ENCODE measurements around the gene CYRIA. TPM values are rescaled to one million over a fixed set of nuclear protein-coding genes. Genes with fewer than 3 reads are reported as not detected.

Gene CYRIA
- total RNA-seq, 1 donor from 2014 or later, result 22.4 TPM

DNA sequence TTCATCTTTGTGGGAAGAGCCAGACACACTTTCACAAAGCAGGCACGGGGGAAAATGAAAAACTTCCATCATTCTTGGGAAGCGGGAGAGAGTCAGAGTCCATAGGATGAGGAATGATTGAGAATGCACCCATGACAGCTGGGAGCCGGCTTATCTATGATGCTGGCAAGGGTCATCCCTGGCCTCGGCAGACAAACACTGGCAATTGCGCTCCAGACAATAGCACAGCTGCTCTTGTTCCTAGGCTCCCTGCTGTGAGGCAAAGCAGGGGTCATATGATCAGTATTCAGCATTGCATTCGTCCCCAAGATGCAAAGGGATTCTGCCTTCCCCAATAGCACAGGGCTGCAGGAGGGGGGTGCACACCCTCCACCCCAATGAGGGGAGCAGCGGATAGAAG is 33.0 kb downstream of the CYRIA start:
- no peak for DNase-seq (ENCODE audit: low spot score)

DNA sequence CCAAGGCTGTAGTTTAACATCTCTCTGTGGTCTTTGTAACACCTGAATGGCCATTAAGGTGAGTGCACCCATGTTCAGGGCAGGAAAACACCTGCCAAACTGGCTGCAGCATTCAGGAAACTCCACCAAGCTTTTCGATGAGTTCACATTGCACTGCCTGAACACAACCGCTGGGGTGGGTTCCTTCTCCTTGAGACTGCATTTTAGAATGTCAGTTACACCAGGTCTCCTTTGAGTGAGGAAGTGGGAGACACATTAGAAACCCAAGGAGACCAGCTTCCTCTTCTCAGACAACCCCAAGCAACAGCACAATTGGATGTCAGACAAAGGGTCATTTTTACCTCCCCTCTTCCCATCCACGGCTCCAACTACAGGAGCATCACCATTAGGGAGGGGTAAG is 35.2 kb downstream of the CYRIA start:
- DNase-seq (ENCODE audit: low spot score), result no peak

DNA sequence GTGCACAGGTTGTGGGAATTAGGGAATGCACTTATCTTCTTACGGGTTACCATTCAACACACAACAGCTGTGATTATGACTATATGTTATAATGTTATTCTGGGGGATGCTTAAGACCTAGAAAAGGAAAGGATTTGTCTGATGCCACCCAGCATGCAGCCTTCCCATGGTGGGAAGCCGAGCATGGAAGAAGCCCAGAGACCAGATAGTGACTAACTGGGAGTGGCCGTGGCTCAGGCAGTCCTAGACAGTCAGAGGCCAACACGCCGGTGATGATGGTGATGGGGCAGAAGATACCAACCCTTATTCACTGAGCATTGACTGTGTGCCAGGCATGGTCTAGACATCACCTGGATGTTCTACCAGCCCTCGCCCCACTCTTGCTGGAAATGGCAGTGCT is 35.9 kb downstream of the CYRIA start:
- no peak for DNase-seq (ENCODE audit: low spot score)

DNA sequence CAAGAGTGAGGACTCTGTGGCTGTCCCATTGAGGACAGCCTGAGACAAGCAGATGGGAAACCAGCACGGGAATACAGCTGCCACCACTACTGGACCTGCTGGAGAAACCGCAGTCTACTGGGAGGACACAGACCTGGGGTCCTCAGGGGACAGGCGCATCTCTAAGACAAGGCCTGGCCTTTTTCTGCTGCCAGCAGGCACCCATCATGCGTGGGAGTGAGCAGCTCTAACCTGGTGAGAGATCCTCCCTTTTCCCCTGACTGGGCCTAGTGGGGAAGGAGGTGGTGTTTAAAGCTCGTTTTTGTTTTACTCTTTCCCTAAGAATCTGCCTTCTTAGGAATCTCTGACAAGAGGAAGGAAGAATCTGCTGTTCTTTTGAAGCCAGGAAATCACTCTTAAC is 36.6 kb downstream of the CYRIA start:
- no peak for DNase-seq (ENCODE audit: low spot score)

DNA sequence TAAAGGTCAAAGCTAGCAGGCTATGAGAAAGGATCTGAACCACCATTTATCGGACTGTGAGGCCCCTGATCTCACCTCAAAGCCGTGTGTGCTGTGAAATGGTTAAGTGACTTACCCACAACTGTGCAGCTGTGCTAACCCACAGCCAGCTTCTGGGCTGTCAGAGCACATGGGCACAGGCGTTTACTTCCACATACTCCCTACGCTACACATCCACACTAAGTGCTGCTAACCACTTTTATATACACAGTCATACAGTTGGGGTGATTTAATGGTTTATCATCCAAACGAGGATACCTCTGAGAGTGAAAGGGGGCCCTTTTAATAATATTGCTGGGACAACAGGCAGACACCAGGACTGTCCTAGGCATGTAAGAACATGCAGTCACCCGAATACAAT is 37.3 kb downstream of the CYRIA start:
- no peak for DNase-seq (ENCODE audit: low spot score)

DNA sequence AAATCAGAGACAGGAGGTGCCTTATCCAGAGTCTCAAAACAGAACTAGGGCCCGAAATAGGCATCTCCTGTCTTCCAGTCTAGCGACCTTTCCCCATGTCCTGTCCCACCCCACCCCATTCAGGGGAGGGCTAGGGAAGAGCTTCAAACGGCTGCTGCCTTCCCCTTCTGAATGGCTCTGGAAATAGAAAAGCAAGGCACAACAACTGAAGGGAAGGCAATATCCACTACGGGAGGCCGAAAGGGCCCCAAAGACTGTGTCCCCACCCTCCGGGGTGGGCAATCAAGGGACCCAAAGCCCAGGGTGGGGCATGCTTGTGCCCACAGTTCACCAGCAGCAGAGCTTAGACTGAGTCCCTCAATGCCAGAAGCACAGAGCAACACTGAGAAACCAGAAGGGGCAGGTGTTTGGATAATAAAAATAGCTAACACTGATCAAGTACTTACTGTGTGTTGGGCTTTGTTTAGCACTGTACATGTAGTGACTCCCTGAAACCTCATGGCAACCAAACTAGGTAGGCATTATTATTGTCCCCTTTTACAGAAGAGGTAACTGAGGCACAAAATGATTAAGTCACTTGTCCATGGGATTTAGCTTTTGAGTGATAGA is 38.5 kb downstream of the CYRIA start:
- DNase-seq (ENCODE audit: low spot score), result no peak

DNA sequence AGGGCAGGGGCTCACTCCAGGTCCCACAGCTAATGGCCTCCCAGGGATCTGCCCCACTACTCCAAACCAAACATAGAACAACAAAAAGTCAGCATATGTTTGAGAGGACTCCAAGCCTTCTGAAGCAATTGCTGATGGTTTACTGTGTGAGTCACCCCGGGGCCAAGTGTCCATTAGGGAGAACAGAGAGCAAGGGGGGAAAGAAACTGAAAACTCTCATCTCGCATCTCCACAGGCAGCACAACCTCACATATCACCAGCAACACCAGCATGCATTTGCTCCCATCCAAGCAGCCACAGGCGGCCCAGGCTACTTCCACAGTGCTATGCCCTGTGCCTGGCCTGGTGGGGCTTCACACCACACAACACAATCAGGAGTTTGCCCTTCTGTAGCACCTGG is 39.1 kb downstream of the CYRIA start:
- no peak for DNase-seq (ENCODE audit: low spot score)

DNA sequence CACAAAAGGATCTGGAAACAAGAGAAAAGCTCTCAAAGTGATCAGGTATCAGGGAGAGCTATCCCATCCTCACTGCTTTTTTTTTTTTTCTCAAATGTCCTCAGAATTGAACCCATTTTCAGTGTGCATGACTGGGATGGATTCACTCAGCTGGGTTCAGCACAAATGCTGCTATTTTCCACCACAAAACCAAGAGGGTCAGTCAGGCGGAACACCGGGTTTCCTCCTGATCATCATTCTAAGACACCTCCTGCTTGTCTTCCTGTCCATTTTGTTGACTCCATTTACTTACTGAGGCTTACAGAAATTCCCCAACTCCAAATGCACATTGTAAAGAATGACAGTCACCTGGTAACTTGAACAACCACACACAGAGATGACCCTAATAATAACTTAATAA is 39.9 kb downstream of the CYRIA start:
- no peak for DNase-seq (ENCODE audit: low spot score)

DNA sequence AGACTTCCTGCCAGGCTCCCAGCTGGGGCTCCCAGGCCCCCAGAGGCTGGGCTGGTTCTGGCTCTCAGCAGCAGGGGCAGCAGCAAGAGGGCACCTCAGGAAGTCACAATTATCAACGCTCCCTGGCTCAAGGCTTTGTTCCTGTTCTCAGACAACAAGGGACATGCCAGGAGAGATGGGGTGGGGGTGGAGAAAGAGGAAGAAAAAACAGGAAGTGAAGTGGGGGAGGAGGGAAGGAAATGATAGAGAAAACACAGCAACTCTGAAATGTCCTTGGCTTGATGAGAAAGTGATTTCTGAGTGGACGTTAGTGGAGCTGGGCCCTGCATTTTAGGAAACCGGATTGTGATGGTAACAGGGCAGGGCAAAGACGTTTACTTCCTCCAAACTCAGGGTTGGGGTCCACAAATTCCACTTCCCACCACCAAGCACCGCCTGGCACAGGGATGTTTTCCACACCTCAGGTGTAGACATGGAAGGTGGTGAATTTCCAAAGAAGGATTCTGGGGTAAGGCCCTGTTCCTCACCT is 40.4 kb downstream of the CYRIA start:
- DNase-seq (ENCODE audit: low spot score), result no peak

DNA sequence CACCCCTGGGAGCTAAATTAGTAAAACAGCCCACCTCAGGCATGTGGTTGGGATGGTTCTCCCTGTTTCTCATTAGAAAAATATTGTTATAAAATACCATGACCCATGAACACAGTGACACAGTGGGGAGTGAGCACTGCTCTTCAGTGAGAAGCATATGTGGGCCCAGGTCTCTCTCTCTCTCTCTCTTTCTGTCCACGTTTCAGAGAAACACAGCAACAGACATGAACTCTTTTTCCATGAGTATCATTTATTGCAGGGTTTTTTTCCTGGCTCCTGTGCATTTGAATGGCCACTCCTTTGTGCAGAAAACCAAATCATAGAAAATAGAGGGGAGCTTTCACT is 41.2 kb downstream of the CYRIA start:
- DNase-seq (ENCODE audit: low spot score), result no peak

DNA sequence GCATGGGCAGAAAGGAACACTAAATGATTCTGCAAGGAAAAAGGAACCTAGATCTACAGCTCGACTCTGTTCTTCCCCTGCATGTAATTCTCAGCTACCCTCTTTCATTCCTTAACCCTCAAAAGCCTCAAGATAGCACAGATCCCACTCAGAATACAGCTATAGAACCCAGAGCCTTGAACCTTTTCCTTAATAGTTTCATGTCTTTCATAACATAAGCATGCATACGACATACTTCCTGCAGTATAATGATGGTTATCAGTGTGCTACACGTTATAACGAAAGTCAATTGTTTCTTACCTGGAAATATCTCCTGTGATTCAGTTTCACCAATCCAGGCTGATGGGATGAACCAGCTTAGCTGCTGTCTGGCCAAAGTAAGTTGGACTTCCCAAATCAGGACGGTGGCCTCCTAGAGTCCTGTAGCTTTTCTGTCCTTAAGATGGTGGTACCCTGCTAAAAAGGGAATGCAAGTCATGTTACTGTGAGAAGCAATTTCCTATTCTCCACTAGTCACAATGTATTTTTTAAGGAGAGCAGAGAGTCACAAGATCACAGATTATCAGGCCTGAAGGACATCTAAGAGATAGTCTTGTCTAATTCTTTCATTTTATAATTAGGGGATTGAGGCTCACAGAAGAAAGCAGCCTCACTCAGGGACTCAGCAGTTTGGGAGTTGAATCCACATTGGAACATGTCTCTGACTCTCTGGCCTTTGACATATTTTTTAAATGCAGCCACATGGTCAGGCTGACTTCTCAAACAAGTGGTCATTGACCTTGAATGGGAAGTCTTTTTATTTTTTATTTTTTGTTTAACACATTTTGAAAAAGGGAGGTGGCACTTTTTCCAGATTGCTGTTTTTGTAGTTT is 41.8 kb downstream of the CYRIA start:
- DNase-seq (ENCODE audit: low spot score), result no peak

DNA sequence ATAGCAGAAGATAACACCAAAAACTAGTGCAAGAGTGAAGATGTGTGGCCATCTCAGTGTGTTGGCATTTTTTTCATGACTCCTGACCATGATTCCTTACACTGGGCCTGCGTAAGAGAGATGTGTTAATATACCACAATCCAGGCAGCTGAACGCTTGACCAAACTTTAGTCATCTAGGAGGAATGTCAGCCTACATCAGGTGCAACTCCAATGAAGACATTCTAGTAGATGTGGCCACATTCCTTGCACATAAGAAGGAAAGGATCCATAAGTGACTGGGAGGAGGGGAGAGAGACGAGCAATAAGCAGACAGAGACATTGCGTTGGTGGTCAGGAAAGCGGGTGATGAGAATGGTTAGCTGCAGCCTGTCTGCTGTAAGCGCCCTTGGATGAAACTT is 42.6 kb downstream of the CYRIA start:
- DNase-seq (ENCODE audit: low spot score), result peak; percentile 3

DNA sequence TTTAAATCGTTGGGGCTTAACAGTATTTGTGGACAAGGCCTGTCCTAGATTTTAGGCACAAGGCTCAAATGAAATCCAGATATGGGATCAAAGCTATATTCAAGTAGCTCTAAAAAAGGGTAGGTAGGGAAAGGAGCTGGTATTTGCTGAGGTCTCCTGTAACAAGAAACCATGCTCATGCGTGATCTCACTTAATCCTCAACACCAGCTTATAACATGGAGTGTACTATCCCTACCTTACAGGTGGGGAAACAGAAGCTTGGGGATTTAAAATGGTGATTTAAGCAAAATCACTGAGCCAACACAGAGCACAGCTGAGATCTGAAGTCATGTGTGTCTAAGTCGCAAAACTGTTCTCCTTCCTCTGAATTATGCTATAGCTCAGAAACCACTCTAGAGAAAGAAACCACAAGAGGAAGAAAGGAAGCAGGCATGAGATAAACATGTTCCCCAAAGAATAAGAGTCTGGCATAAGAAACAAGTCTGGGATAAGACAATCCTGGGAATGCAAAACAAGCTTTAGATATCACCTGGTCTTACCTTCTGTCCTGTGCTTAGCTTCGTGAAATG is 43.1 kb downstream of the CYRIA start:
- no peak for DNase-seq (ENCODE audit: low spot score)

DNA sequence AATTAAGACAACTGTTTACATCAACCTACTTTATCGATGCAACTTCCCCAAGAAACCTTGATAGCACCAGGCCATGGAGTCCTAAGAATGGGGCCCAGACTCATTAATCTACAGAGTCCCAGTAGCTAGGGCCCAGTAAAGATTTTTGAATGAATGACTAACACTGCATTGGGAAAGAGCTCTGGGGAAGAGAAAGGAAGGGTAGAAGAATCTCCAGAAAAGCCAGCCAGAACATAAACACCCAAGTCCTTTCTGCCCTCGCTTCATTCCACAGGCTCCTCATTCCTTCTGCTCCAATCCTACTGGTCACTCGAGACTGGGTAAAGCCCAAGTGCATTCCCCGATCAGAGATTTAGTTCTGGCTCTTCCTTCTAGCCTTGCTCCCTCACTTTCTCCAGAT is 44.3 kb downstream of the CYRIA start:
- peak; percentile 9 for DNase-seq (ENCODE audit: low spot score)

DNA sequence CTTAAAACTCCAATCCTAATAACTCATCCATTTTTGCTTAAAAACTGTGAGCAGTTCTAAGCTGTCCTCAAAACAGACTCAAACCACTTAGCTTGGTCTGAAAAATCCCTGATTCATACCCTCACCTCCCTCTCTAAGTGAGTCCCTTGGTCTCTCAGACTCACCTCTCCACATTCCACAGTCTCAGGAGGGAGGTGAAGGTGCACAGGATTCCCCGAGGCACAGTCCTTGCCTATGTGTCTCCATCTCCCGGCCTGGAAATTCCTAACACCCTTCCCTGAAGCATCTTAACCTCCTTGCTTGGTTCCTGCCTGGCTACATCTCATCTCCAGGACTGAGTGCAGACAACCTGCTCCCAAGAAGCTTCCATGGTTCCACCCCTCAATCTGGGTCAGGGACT is 45.0 kb downstream of the CYRIA start:
- DNase-seq (ENCODE audit: low spot score), result peak; percentile 53

DNA sequence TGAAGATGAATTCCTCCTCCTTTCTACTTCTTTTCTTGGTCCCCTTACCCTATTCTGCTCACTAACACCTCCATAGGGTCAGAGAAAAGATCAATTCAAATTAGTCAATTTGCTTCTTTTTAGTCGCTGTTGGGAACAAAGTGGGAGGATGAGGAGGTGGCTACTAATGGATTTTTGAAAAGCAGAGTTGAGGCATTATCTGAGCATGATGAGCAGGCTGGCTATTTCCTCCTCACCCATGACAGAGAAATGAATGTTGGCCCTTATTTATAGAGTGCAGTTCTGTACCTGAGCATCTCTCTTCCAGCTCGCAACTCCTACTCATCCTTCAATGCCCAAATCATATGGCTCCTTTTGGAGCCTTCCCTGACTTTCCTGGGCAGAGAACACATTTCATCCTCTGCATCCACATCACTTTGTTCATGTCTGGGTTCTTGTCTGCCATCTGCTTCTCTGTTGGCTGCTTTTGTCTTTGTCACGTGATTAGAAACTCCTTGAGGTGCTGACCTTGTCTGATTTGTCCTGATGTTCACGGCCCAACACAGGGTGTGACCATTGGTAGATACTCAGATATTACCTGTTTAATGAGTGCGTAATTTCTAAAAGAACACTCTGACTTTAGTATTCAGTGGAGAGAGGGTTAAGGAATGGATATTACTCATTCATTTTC is 45.9 kb downstream of the CYRIA start:
- DNase-seq (ENCODE audit: low spot score), result peak; percentile 43

DNA sequence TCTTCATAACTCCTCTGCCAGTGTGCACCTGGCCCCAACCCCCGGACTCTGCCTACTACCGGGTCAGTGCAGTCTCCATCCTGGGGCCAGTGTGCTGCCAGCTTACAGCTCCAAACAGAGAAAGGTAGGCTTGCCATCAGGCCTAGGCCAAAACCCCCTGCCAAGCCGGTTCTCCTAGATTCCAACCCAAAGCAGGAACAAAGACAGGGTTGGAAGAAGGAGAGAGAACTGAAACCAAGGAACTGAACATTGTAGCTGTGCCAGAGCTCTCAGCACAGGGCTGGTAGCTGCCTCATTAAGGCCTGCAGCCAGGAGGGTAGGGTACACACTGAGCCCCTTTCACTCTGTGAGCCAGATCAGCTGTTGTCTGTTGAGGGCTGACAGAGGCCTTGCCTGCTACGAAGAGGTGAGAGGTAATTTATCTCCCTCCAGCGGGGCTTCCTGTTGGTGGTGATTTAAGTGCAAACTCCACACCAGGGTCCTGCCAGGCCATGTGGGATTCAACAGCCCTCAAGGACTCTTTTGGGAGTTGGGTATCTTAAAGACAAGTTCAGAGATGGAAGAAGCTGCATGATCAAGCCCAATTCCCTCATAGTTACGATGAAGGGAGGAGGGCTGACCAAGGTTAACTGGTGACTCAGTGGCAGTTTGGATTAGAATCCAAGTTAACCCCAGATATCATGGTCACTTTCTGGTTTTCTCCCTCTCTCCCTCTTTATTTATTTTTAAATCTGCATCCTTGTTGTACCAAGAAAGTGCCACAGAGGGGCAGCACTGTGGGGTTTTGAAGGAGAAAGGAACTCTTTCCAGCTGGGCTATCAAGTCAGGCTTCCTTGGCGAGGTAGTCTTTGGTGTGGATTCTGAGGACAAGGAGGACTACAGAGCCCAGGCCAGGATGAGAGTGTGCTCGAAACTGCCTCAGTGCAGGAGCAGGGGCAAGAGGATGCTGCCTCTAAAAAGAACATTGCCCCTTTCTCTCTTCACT is 48.1 kb downstream of the CYRIA start:
- DNase-seq (ENCODE audit: low spot score), result peak; percentile 78
